Breast epithelium (tissue), 3 donors: Measurements from ENCODE around the gene ANGPT4.

Experiments
- CTCF ChIP-seq, 3 donors: fragments of 450-650 bp; IDR thresholded peaks; one replicate each; pipeline ENCODE4 v1.5.1; 2016 to 2017; ENCODE audit warnings: antibody characterized with exemption in 3 of 3, mild to moderate bottlenecking in 3 of 3, moderate library complexity in 3 of 3
- POLR2A ChIP-seq: fragments of 450-650 bp; IDR thresholded peaks from one replicate; pipeline ENCODE4 v1.6.1; 2016; ENCODE audit warnings: antibody characterized with exemption, mild to moderate bottlenecking, moderate library complexity
- POLR2AphosphoS5 ChIP-seq, 3 donors: sonication (generic); formaldehyde crosslinking; IDR thresholded peaks; one replicate each; pipeline ENCODE4 v1.6.1; 2017; ENCODE audit warnings: antibody characterized with exemption in 3 of 3

DNA sequence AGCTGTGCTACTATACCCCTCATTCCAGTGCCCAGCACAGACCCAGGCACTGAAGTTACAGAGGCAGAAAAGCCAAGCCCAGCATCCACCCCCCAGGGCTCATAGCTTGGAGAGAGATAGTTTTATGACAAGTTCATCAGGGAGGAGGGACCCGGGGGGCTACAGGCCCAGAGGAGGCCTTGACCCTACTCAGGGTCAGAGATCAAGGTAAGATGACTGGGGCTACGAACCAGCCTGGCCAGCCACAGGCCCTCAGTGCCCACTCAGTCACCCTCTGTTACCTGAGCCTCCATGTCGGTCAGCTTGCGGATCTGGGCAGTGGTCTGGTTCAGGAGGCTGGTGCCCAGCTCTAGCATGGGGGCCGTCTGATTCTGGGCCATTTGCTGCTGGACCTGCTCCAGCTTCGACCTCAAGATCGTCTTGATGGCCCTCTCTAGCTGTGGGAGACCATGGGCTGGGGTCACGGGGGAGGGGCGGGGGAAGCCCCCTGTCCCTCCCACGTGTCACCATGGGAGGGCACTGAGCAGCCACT lies 26.1 kb downstream of the ANGPT4 start:
- TF ChIP-seq CTCF (IDR thresholded peaks at IDR 0.05) (no peak), POLR2AphosphoS5 (IDR thresholded peaks at IDR 0.05) (no peak), POLR2A (no peak)
